Caco-2 (cell line): ENCODE results near the gene ANO6. TPM values are rescaled to one million over a fixed set of nuclear protein-coding genes. Genes with fewer than 3 reads are reported as not detected.

Experiments
- BruUV-seq: library from RNA; stranded (reverse); fragments of 400-500 nt; replicated peaks from 2 replicates; lab custom pipeline; 2021; lab: Mats Ljungman, UMichigan
- CTCF ChIA-PET: fragments of 300-600 bp; sonication (Branson Sonifier 250); formaldehyde crosslinking; loops from one replicate; lab custom pipeline; 2022; ENCODE audit warnings: antibody characterized with exemption; lab: Charles Lee
- POLR2A ChIA-PET: fragments of 300-600 bp; sonication (Branson Sonifier 250); formaldehyde crosslinking; loops from one replicate; lab custom pipeline; 2022; ENCODE audit warnings: antibody characterized with exemption; lab: Charles Lee
- DNase-seq, 2 experiments: peaks; one replicate each; pipeline versions ENCODE4 v3.0.0 to v3.0.0-alpha.2; 2020 to 2022
- H3K27me3 ChIP-seq: replicated peaks from 2 replicates; pipeline ENCODE4 v1.6.0; 2011; ENCODE audit warnings: low read length; ENCODE audit not compliant: control insufficient read depth, insufficient read depth
- H3K36me3 ChIP-seq: 2 replicates; pipeline ENCODE4 v1.5.1; 2011; ENCODE audit warnings: low read length; ENCODE audit not compliant: control insufficient read depth, insufficient read depth
- H3K4me1 ChIP-seq: fragments of 250-450 bp; sonication (Bioruptor Pico); 2 replicates; pipeline ENCODE4 v1.5.1; 2020; ENCODE audit warnings: mild to moderate bottlenecking
- H3K4me3 ChIP-seq: 2 replicates; pipeline ENCODE4 v1.5.1; 2011; ENCODE audit warnings: low read depth, mild to moderate bottlenecking, control low read depth, low read length
- H3K9me3 ChIP-seq: fragments of 250-450 bp; sonication (Bioruptor Pico); 2 replicates; pipeline ENCODE4 v1.5.1; 2020; ENCODE audit warnings: mild to moderate bottlenecking, moderate library complexity
- H3K27ac Mint-ChIP-seq: one replicate; pipeline ENCODE4 v1.8.0; 2022; ENCODE audit warnings: mixed read lengths; ENCODE audit not compliant: unreplicated experiment
- H3K27me3 Mint-ChIP-seq: one replicate; pipeline ENCODE4 v1.8.0; 2022; ENCODE audit warnings: mixed read lengths; ENCODE audit not compliant: insufficient read depth, unreplicated experiment
- H3K36me3 Mint-ChIP-seq: one replicate; pipeline ENCODE4 v1.8.0; 2022; ENCODE audit warnings: mild to moderate bottlenecking, mixed read lengths; ENCODE audit not compliant: insufficient read depth, unreplicated experiment
- H3K4me1 Mint-ChIP-seq: one replicate; pipeline ENCODE4 v1.8.0; 2022; ENCODE audit warnings: low read depth, mixed read lengths; ENCODE audit not compliant: unreplicated experiment
- H3K4me3 Mint-ChIP-seq: one replicate; pipeline ENCODE4 v1.8.0; 2022; ENCODE audit warnings: mild to moderate bottlenecking, moderate library complexity, mixed read lengths; ENCODE audit not compliant: unreplicated experiment
- H3K9me3 Mint-ChIP-seq: one replicate; pipeline ENCODE4 v1.8.0; 2022; ENCODE audit warnings: mixed read lengths; ENCODE audit not compliant: unreplicated experiment
- intact Hi-C: fragments of 100-400 bp; cut with micrococcal nuclease; formaldehyde crosslinking; loops from one replicate; pipeline ENCODE4 v1.10.0; 2022; ENCODE audit not compliant: unreplicated experiment
- total RNA-seq: library from RNA; stranded (reverse); gene quantifications from 2 replicates; pipeline ENCODE4 v1.2.3, GENCODE V29; 2022
- TF ChIP-seq, protein P1 (sequence below), 2 experiments: fragments of 200-600 bp in 1 of 2; IDR thresholded peaks; 1 replicate in 1 of 2; 2 replicates in 1 of 2; pipeline versions ENCODE4 v1.5.1 to v1.8.0; 2011 to 2022; ENCODE audit warnings: antibody characterized with exemption in 1 of 2, control low read depth in 1 of 2, inconsistent platforms in 1 of 2, low read depth in 1 of 2, low read length in 1 of 2, mild to moderate bottlenecking in 1 of 2, moderate library complexity in 1 of 2; ENCODE audit not compliant: insufficient read depth in 1 of 2, severe bottlenecking in 1 of 2, unreplicated experiment in 1 of 2

The ANO6 gene
- total RNA-seq, 1 experiment from 2014 or later: 126 TPM

DNA sequence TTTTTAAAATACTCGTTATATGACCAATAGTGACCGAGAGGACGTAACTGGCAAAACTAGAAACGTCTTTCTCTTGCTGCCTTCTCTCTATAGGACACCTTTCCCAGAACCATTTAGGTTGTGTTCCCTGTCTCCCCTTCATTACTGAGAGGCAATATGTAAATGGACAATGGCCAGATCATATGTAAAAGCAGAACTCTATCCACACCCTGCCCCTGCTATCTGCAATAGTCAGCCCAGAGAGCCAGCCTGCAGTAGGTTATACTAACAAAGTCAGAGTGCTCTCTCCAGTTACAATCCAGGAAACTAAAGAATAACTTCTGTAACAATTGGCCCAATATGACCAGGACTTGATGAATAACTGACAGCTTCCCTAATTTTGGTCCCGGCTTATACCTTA, 216.8 kb downstream of the ANO6 start:
- no peaks in the 10 kb centered on the region for H3K36me3 ChIP-seq
- TF ChIP-seq, protein P1, sequence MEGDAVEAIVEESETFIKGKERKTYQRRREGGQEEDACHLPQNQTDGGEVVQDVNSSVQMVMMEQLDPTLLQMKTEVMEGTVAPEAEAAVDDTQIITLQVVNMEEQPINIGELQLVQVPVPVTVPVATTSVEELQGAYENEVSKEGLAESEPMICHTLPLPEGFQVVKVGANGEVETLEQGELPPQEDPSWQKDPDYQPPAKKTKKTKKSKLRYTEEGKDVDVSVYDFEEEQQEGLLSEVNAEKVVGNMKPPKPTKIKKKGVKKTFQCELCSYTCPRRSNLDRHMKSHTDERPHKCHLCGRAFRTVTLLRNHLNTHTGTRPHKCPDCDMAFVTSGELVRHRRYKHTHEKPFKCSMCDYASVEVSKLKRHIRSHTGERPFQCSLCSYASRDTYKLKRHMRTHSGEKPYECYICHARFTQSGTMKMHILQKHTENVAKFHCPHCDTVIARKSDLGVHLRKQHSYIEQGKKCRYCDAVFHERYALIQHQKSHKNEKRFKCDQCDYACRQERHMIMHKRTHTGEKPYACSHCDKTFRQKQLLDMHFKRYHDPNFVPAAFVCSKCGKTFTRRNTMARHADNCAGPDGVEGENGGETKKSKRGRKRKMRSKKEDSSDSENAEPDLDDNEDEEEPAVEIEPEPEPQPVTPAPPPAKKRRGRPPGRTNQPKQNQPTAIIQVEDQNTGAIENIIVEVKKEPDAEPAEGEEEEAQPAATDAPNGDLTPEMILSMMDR (IDR thresholded peaks at IDR 0.05; ENCODE audit: insufficient read depth in 1 of 2, low read depth in 1 of 2, low read length in 1 of 2, severe bottlenecking in 1 of 2, unreplicated experiment in 1 of 2): no peak
- Mint-ChIP-seq H3K9me3 (no peaks in the 10 kb centered on the region), H3K4me1 (peaks cover 44% of the 10 kb centered on the region), H3K4me3 (peak overlapping the region; percentile 59), H3K27me3 (no peaks in the 10 kb centered on the region), H3K36me3 (peaks cover 70% of the 10 kb centered on the region), H3K27ac (peak overlapping the region; percentile 97)
- no TSS peak for BruUV-seq
- H3K9me3 ChIP-seq: no peaks in the 10 kb centered on the region
- no peak overlapping the region for H3K4me3 ChIP-seq
- no peak for DNase-seq
- CTCF ChIA-PET: no interaction called here
- no peaks in the 10 kb centered on the region for H3K27me3 ChIP-seq
- H3K4me1 ChIP-seq: peaks cover 48% of the 10 kb centered on the region
- POLR2A ChIA-PET: no interaction called here
- intact Hi-C loops: loop anchor here (1.0 to 5.0 kb wide), 3 partner anchors 110 to 295 kb away; no protein-coding TSS in a partner anchor

DNA sequence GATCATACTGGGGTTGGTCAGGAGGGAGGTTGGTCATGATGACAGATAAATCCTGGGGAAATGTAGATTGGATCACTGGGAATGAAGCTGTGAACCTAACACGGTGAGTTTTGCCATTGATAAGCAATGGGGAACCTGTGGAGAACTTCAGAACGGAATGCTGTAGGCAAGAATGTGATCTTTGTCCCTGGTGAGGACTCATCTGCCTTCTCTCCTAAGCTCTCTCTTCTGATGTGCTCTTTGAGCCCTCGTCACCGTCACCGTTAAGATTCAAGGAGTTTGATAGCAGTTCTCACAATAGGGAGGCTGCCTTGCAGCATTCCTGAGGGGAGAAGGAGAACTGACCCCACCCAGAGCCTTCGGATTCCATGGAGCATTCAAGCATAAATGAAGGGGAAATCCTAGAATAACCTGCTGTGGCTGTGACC, 217.6 kb downstream of the ANO6 start:
- H3K9me3 ChIP-seq: no peaks in the 10 kb centered on the region
- H3K36me3 ChIP-seq: no peaks in the 10 kb centered on the region
- Mint-ChIP-seq H3K4me1 (peaks cover 44% of the 10 kb centered on the region), H3K27me3 (no peaks in the 10 kb centered on the region), H3K36me3 (peaks cover 62% of the 10 kb centered on the region), H3K27ac (peak overlapping the region; percentile 97), H3K4me3 (peak overlapping the region; percentile 59), H3K9me3 (no peaks in the 10 kb centered on the region)
- no peak overlapping the region for H3K4me3 ChIP-seq
- peak; percentile 90 to 96 for DNase-seq
- intact Hi-C loops: loop anchor here (1.0 to 5.0 kb wide), 3 partner anchors 109 to 294 kb away; no protein-coding TSS in a partner anchor
- H3K27me3 ChIP-seq: no peaks in the 10 kb centered on the region
- BruUV-seq: no TSS peak
- peaks cover 48% of the 10 kb centered on the region for H3K4me1 ChIP-seq
- POLR2A ChIA-PET: no interaction called here
- TF ChIP-seq, protein P1 (IDR thresholded peaks at IDR 0.05; ENCODE audit: insufficient read depth in 1 of 2, low read depth in 1 of 2, low read length in 1 of 2, severe bottlenecking in 1 of 2, unreplicated experiment in 1 of 2): no peak
- CTCF ChIA-PET: interaction anchor here (0.5 kb wide), 1 partner anchor 304 kb away, joined by 3 read pairs; no protein-coding TSS in a partner anchor

DNA sequence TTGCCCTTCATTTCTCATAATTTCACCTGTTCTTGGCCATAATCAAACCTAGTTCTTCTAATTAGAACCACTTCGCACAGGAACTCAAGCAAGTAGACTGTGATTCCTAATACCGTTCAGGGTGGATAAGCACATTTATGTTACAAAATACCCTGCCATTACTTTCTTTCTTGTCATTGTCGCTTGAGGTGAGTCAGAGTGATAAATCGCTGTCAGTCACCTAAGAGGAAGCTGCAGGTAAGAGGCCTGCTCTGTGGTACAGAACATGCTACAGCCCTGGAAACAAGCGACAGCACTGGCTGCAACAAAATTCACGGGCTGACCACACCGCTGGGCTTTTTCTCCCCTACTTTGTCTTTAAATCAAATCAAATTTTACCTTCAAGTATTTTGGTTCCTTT, 218.2 kb downstream of the ANO6 start:
- no peaks in the 10 kb centered on the region for H3K36me3 ChIP-seq
- H3K4me3 ChIP-seq: no peak overlapping the region
- POLR2A ChIA-PET: no interaction called here
- CTCF ChIA-PET: no interaction called here
- peak in 1 of 2 experiments; percentile 16 for DNase-seq
- Mint-ChIP-seq H3K27ac (peak overlapping the region; percentile 97), H3K27me3 (no peaks in the 10 kb centered on the region), H3K36me3 (peaks cover 56% of the 10 kb centered on the region), H3K9me3 (no peaks in the 10 kb centered on the region), H3K4me3 (peak overlapping the region; percentile 59), H3K4me1 (peaks cover 44% of the 10 kb centered on the region)
- TF ChIP-seq, protein P1 (IDR thresholded peaks at IDR 0.05; ENCODE audit: insufficient read depth in 1 of 2, low read depth in 1 of 2, low read length in 1 of 2, severe bottlenecking in 1 of 2, unreplicated experiment in 1 of 2): no peak
- H3K9me3 ChIP-seq: no peaks in the 10 kb centered on the region
- H3K4me1 ChIP-seq: peaks cover 48% of the 10 kb centered on the region
- intact Hi-C loops: loop anchor here (5.0 kb wide), 2 partner anchors 108 to 152 kb away; no protein-coding TSS in a partner anchor
- no TSS peak for BruUV-seq
- no peaks in the 10 kb centered on the region for H3K27me3 ChIP-seq
